ENCODE results near the gene IL1B.

GRCh38 chr2:112818094-112818902 lies 18.3 kb downstream of the IL1B start:
- no peak for TF ChIP-seq CTCF (IDR thresholded peaks at IDR 0.05)
- no peak for TF ChIP-seq EZH2 (IDR thresholded peaks at IDR 0.05)
- TF ChIP-seq EZH2phosphoT487 (IDR thresholded peaks at IDR 0.05): no peak

Data from neural progenitor cell (in vitro differentiated cells).